Prostate gland (tissue), 2 donors: ENCODE results near the gene EARS2.

Source experiments
- CTCF ChIP-seq, 4 experiments: fragments of 200-600 bp in 2 of 4; fragments of 450-650 bp in 2 of 4; sonication (generic) in 2 of 4; IDR thresholded peaks; 1 replicate in 3 of 4; 2 replicates in 1 of 4; pipeline ENCODE4 v1.5.1; 2016 to 2019; ENCODE audit warnings: antibody characterized with exemption in 4 of 4, mild to moderate bottlenecking in 2 of 4, moderate library complexity in 2 of 4
- POLR2AphosphoS5 ChIP-seq: sonication (generic); formaldehyde crosslinking; IDR thresholded peaks from one replicate; pipeline ENCODE4 v1.6.1; 2017; ENCODE audit warnings: antibody characterized with exemption

DNA sequence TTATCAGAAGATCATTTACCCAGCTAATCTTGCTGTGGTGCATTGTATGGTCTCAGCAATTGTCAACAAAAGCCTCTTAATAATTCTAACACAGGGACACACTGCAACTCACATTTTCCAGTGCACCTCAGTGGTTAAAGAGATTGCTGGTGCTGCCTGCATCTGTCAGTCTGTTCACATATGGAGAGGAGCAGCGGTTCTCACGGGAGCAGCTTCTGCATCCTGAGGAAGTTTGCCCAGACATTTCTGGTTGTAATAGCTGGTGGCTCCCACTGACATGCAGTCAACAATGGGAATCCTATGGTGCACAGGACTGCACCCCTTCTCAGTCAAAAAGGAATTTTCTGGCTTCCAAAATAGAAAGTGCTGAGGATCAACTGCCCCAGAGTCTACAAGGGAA lies 54.7 kb downstream of the EARS2 start:
- TF ChIP-seq POLR2AphosphoS5 (no peak), CTCF (IDR thresholded peaks at IDR 0.05) (no peak)
